ENCODE measurements around the gene PRKCA. TPM values are rescaled to one million over a fixed set of nuclear protein-coding genes. Genes with fewer than 3 reads are reported as not detected.

Gene PRKCA
- total and polyA plus RNA-seq, 2 donors (not counting 3 experiments of a cell fraction or from before 2014, with no cell fraction given): 7.5 to 34.2 TPM

DNA sequence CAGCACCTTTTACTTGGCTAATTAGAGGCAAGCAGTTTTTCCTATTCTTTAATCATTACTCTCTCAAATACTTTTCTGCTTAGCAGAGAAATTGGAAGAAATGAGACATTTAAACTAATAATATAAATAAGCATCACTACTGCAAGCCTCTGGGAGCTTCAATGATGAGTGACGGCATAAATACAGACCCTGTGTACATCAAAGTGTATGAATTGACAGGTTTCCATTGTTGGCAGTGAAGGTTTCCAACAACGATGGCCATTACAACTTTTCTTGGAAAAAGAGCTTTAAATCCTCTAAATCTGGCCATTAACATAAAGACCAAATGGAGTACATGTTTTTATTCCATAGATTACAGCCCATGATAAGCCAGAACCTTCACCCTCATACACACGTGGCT is 493.1 kb downstream of the PRKCA start:
- Histone ChIP-seq H3K9ac (replicated peaks; ENCODE audit: extremely low read depth, insufficient read depth, low read length) (no peak overlapping the region), H3K36me3 (ENCODE audit: control insufficient read depth in 2 of 2, extremely low read depth in 1 of 2, insufficient read depth in 2 of 2, low read length in 2 of 2) (peaks cover 0 to 2% of the 10 kb centered on the region in 2 experiments), H3K9me1 (replicated peaks; ENCODE audit: control insufficient read depth, extremely low read depth, insufficient read depth, low read length) (no peaks in the 10 kb centered on the region), H3K9me3 (replicated peaks; ENCODE audit: control insufficient read depth, insufficient read depth, low read length) (no peaks in the 10 kb centered on the region), H3K27me3 (ENCODE audit: control insufficient read depth in 2 of 2, insufficient read depth in 2 of 2, low read length in 2 of 2) (no peaks in the 10 kb centered on the region), H3K79me2 (ENCODE audit: control insufficient read depth, insufficient read depth, low read length) (no peaks in the 10 kb centered on the region), H3K4me1 (ENCODE audit: control insufficient read depth, extremely low read depth, insufficient read depth, low read length) (no peaks in the 10 kb centered on the region), H3K27ac (ENCODE audit: insufficient read depth, low read depth, low read length) (no peak overlapping the region), H3K4me2 (ENCODE audit: insufficient read depth, low read length) (no peak overlapping the region), H2AFZ (ENCODE audit: low read depth, low read length) (no peak overlapping the region), H3K4me3 (replicated peaks in 1 of 3; ENCODE audit: insufficient read depth in 1 of 3, low read depth in 1 of 3, low read length in 3 of 3) (no peak overlapping the region), H4K20me1 (replicated peaks; ENCODE audit: control insufficient read depth, extremely low read depth, insufficient read depth, low read length) (no peaks in the 10 kb centered on the region)
- no peak for TF ChIP-seq FOS (IDR thresholded peaks at IDR 0.05; ENCODE audit: borderline replicate concordance, insufficient read depth, low read length)
- no peak for TF ChIP-seq MYC (IDR thresholded peaks at IDR 0.05; ENCODE audit: low read depth, low read length)
- dilution Hi-C loops (cut with MboI; ENCODE audit: extremely low pct_ligation_motif_present, low sequenced_read_pairs): no loop called here
- ChIA-PET CTCF (no interaction called here), POLR2A (no interaction called here)
- intact Hi-C loops (cut with micrococcal nuclease): no loop called here
- no TSS peak for BruUV-seq (replicated peaks)
- DNase-seq (ENCODE audit: low read depth, low spot score) (no peak), FAIRE-seq (no peak)

DNA sequence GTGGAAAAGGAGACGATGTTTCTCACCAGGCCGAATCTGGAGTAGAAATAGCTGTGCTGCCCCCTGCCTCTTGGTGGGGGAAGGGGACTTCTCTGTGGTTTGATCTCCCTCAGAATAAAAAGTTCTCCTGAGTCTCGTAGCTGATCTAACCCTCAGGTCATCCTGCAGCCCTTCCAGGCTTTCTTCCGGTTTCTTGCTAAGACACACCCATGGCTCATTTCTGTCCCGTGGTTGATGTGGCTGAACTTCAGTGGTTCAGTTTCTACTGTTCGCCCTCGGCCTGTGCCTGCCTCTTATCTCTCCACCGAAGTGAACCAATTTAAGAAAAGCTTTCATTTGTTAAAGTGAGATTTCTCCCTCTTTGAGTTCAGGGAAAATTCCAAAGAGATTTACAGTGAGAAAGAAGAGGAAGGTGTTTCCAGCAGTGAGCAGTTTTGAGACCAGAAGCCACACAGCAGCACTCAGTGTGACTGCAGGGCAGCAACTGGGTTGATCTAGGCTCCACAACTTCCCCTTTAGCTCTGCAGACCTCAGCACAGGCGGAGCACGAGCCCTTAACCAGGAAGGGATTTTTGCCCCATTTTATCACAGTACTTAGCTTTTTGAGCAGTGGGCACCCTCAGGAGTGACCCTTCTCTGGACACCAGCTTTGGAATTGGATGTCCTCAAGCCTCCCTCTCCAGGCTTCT is 497.6 kb downstream of the PRKCA start:
- no TSS peak for BruUV-seq (replicated peaks)
- H3K9ac ChIP-seq (replicated peaks; ENCODE audit: extremely low read depth, insufficient read depth, low read length): no peak overlapping the region
- dilution Hi-C loops (cut with MboI; ENCODE audit: extremely low pct_ligation_motif_present, low sequenced_read_pairs) (no loop called here), intact Hi-C loops (cut with micrococcal nuclease) (loop anchor here (5.0 kb wide), 1 partner anchor 442 kb away; no protein-coding TSS in a partner anchor)
- no peaks in the 10 kb centered on the region for H3K9me1 ChIP-seq (replicated peaks; ENCODE audit: control insufficient read depth, extremely low read depth, insufficient read depth, low read length)
- no peaks in the 10 kb centered on the region for H4K20me1 ChIP-seq (replicated peaks; ENCODE audit: control insufficient read depth, extremely low read depth, insufficient read depth, low read length)
- DNase-seq (ENCODE audit: low read depth, low spot score) (peak; percentile 3), FAIRE-seq (no peak)
- no peak overlapping the region for H3K4me3 ChIP-seq (replicated peaks in 1 of 3; ENCODE audit: insufficient read depth in 1 of 3, low read depth in 1 of 3, low read length in 3 of 3)
- H3K4me1 ChIP-seq (ENCODE audit: control insufficient read depth, extremely low read depth, insufficient read depth, low read length): no peaks in the 10 kb centered on the region
- no peaks in the 10 kb centered on the region for H3K27me3 ChIP-seq (ENCODE audit: control insufficient read depth in 2 of 2, insufficient read depth in 2 of 2, low read length in 2 of 2)
- H2AFZ ChIP-seq (ENCODE audit: low read depth, low read length): no peak overlapping the region
- ChIA-PET CTCF (interaction anchor here (1.0 to 1.2 kb wide), 3 partner anchors 24 to 111 kb away, joined by 3 to 5 read pairs (median 3); no protein-coding TSS in a partner anchor), POLR2A (no interaction called here)
- H3K27ac ChIP-seq (ENCODE audit: insufficient read depth, low read depth, low read length): no peak overlapping the region
- TF ChIP-seq EZH2 (IDR thresholded peaks at IDR 0.05; ENCODE audit: borderline replicate concordance, low read depth, low read length, severe bottlenecking) (no peak), JUN (IDR thresholded peaks at IDR 0.05; ENCODE audit: borderline replicate concordance, insufficient read depth, insufficient read length, low read depth) (no peak), MYC (IDR thresholded peaks at IDR 0.05; ENCODE audit: low read depth, low read length) (no peak), GATA2 (IDR thresholded peaks at IDR 0.05; ENCODE audit: insufficient read depth, insufficient read length, low read depth, low read length) (no peak), POLR2A (IDR thresholded peaks at IDR 0.05; ENCODE audit: low read depth, low read length) (no peak), POLR2AphosphoS5 (IDR thresholded peaks at IDR 0.05; ENCODE audit: insufficient read depth, low read depth, low read length) (no peak)
- TF ChIP-seq, protein P1, sequence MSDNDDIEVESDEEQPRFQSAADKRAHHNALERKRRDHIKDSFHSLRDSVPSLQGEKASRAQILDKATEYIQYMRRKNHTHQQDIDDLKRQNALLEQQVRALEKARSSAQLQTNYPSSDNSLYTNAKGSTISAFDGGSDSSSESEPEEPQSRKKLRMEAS (IDR thresholded peaks at IDR 0.05; ENCODE audit: insufficient read depth, insufficient read length): no peak
- TF ChIP-seq, protein P2, sequence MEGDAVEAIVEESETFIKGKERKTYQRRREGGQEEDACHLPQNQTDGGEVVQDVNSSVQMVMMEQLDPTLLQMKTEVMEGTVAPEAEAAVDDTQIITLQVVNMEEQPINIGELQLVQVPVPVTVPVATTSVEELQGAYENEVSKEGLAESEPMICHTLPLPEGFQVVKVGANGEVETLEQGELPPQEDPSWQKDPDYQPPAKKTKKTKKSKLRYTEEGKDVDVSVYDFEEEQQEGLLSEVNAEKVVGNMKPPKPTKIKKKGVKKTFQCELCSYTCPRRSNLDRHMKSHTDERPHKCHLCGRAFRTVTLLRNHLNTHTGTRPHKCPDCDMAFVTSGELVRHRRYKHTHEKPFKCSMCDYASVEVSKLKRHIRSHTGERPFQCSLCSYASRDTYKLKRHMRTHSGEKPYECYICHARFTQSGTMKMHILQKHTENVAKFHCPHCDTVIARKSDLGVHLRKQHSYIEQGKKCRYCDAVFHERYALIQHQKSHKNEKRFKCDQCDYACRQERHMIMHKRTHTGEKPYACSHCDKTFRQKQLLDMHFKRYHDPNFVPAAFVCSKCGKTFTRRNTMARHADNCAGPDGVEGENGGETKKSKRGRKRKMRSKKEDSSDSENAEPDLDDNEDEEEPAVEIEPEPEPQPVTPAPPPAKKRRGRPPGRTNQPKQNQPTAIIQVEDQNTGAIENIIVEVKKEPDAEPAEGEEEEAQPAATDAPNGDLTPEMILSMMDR (IDR thresholded peaks at IDR 0.05; ENCODE audit: extremely low read depth in 1 of 2, insufficient read depth in 1 of 2, low read depth in 1 of 2, low read length in 2 of 2): no peak
- H3K9me3 ChIP-seq (replicated peaks; ENCODE audit: control insufficient read depth, insufficient read depth, low read length): no peaks in the 10 kb centered on the region
- H3K36me3 ChIP-seq (ENCODE audit: control insufficient read depth in 2 of 2, extremely low read depth in 1 of 2, insufficient read depth in 2 of 2, low read length in 2 of 2): peaks cover 0 to 2% of the 10 kb centered on the region in 2 experiments
- H3K4me2 ChIP-seq (ENCODE audit: insufficient read depth, low read length): no peak overlapping the region
- H3K79me2 ChIP-seq (ENCODE audit: control insufficient read depth, insufficient read depth, low read length): no peaks in the 10 kb centered on the region

Measured in endothelial cell of umbilical vein (primary cell).